GM12892 (cell line): ENCODE results near the gene SLC6A2.
A peak's percentile ranks its signal among the peaks of the same experiment; 100 is the strongest.
"Not testable (repeated sequence)": the region's sequence is repeated elsewhere in the genome, so short reads cannot be mapped to it uniquely, and the experiment has no call there.

Experiments used
- DNase-seq: peaks from one replicate; pipeline ENCODE4 v3.0.0; 2011; ENCODE audit not compliant: insufficient read length
- FAIRE-seq: peaks from 2 replicates; lab custom pipeline; 2011; peaks lifted over from hg19 to GRCh38; lab: Jason Lieb, UNC
- POLR2A ChIP-seq: IDR thresholded peaks from 2 replicates; pipeline ENCODE4 v1.6.1; 2011; ENCODE audit warnings: low read depth, low read length, control low read depth
- POLR2AphosphoS5 ChIP-seq: IDR thresholded peaks from 2 replicates; pipeline ENCODE4 v1.6.1; 2011; ENCODE audit warnings: low read depth, low read length, control low read depth
- TAF1 ChIP-seq: IDR thresholded peaks from 2 replicates; pipeline ENCODE4 v1.6.1; 2011; ENCODE audit warnings: low read depth, mild to moderate bottlenecking, control low read depth, low read length, borderline replicate concordance

Gene SLC6A2

GRCh38 chr16:55732496-55732895 lies 76.7 kb downstream of the SLC6A2 start:
- FAIRE-seq (no peak), DNase-seq (no peak)
- TF ChIP-seq POLR2A: no peak
- no peak for TF ChIP-seq POLR2AphosphoS5
- no peak for TF ChIP-seq TAF1

- FAIRE-seq (no peak), DNase-seq (no peak)
- no peak for TF ChIP-seq POLR2A
- no peak for TF ChIP-seq TAF1
- no peak for TF ChIP-seq POLR2AphosphoS5
Observed at GRCh38 chr16:55734665-55735064, 78.9 kb downstream of the SLC6A2 start.

- DNase-seq: no peak
- TF ChIP-seq TAF1 (no peak), POLR2A (no peak), POLR2AphosphoS5 (no peak)
- FAIRE-seq: no peak
Observed at GRCh38 chr16:55735120-55735781, 79.5 kb downstream of the SLC6A2 start.

- TF ChIP-seq TAF1 (no peak), POLR2A (no peak), POLR2AphosphoS5 (no peak)
- FAIRE-seq: no peak
- no peak for DNase-seq
Observed at GRCh38 chr16:55736671-55737070, 80.9 kb downstream of the SLC6A2 start.

GRCh38 chr16:55737318-55737717 lies 81.5 kb downstream of the SLC6A2 start:
- DNase-seq (no peak), FAIRE-seq (no peak)
- TF ChIP-seq POLR2A (no peak), POLR2AphosphoS5 (no peak), TAF1 (no peak)

GRCh38 chr16:55737966-55738365 lies 82.2 kb downstream of the SLC6A2 start:
- TF ChIP-seq POLR2A (no peak), POLR2AphosphoS5 (no peak), TAF1 (no peak)
- FAIRE-seq (no peak), DNase-seq (no peak)

DNA sequence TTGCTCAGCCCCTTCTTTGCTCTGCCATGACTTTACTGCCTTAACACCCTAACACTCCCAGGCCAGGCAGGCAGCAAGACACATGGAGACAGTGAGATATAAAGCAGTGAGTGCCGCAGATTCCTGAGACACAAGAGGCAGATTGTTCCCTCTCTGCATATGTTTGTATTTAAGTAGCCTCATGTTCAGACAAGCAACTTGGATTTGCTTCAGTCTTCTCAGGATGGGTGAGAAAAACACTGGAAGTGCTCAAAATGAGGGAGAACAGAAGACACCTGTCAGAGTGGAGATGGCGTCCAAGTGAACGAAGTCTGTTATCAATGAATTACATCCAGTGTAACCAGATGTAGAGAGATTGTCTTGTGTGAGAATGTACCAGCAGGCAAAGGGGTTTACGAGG lies 90.3 kb downstream of the SLC6A2 start:
- no peak for DNase-seq
- no peak for FAIRE-seq
- TF ChIP-seq POLR2A (no peak), POLR2AphosphoS5 (no peak), TAF1 (no peak)

GRCh38 chr16:55747785-55748184 lies 92.0 kb downstream of the SLC6A2 start:
- DNase-seq (no peak), FAIRE-seq (no peak)
- TF ChIP-seq TAF1: no peak
- no peak for TF ChIP-seq POLR2AphosphoS5
- TF ChIP-seq POLR2A: no peak

DNA sequence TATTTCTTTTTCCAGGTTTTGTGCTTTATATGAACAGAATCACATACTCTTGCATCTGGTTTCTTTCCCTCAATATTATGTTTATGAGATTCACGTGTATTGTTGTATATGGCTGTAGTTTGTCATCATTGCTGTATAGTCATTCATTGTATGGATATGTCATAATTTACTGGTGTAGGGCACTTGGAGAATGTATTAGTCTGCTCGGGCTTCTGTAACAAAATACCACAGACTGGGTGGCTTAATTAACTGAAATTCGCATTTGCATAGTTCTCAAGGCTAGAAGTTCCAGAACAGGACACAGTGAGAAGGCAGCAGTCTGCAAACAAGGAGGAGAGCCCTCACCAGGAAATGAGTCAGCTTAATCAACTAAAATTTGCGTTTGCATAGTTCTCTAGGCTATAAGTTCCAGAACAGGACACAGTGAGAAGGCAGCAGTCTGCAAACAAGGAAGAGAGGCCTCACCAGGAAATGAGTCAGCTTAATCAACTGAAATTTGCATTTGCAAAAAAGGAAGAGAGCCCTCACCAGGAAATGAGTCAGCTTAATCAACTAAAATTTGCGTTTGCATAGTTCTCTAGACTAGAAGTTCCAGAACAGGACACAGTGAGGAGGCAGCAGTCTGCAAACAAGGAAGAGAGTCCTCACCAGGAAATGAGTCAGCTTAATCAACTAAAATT lies 96.8 kb downstream of the SLC6A2 start:
- not testable (repeated sequence) for FAIRE-seq, DNase-seq

- peak; percentile 24 for FAIRE-seq
- DNase-seq: not testable (repeated sequence)
Observed at GRCh38 chr16:55753145-55753631, 97.4 kb downstream of the SLC6A2 start.
